Measurements from ENCODE around the gene NCOA5.

- TF ChIP-seq CTCF (IDR thresholded peaks at IDR 0.05 in 4 of 5, conservative IDR thresholded peaks at IDR 0.05 in 1 of 5) (no peak), POLR2A (IDR thresholded peaks at IDR 0.05) (no peak)
Observed at GRCh38 chr20:46130534-46130933, 40.8 kb upstream of the NCOA5 start.
